ENCODE measurements around the gene TBC1D22A.

Gene TBC1D22A

GRCh38 chr22:46861468-46862367 lies 99.3 kb downstream of the TBC1D22A start:
- DNase-seq (ENCODE audit: low spot score) = no peak

GRCh38 chr22:46862418-46863324 lies 100.2 kb downstream of the TBC1D22A start:
- no peak for DNase-seq (ENCODE audit: low spot score)

DNA sequence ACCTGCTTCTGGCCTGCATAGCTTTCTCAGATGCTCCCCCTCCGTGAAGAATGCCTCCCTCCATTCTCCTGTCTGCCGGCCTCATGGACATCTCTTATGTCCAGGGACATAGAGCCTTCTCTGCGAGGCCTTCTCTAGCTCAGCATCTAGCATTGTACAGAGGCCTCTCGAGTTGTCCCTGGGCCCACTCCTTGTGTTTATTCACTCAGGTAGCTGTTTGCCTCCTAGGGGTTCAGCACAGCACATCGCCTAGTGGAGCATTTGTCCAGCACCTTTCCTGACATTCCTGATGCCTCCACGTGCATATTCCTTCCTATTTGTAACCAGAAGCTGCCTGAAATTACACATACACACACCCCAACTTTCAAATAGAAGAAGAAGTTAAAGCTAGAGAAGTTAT lies 101.3 kb downstream of the TBC1D22A start:
- no peak for DNase-seq (ENCODE audit: low spot score)

DNA sequence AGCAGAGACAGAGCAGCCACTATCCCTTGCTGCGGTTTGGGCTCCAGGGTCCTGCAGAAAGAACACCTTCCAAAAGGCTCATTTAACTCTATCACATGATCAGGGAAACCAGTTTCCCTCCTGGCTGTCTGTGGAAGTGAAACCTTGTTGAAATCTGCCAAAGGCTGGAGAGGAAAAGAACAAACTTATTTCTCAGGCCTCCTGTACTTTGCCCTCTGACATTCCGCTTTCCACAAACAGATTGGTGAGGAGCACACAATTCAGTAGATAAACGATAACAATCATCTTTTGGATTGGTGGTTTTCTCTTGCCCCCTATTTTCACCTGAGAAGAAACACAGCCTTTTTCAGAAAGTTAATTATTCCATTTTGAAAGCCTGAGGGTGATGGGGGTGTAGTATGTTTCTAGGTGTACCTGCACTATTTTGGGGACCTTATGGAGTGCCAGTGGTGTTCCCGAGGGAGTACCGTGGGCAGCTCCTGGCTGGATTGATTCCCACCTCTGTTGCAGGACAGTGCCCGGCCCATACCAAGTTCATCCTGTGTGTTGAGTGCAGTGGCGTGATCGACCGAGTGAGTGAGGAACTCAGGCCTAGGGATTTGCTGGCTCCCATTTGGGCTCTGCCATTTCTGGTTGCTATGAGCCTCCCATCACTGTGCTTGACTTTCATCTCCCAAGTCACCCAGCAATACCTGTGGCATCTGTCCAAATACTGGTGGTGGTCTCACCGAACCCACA lies 102.0 kb downstream of the TBC1D22A start:
- no peak for DNase-seq (ENCODE audit: low spot score)

GRCh38 chr22:46865052-46865434 lies 102.6 kb downstream of the TBC1D22A start:
- DNase-seq (ENCODE audit: low spot score) = no peak

GRCh38 chr22:46865642-46866041 lies 103.2 kb downstream of the TBC1D22A start:
- DNase-seq (ENCODE audit: low spot score) = no peak

GRCh38 chr22:46866591-46866990 lies 104.1 kb downstream of the TBC1D22A start:
- DNase-seq (ENCODE audit: low spot score) = peak; percentile 78

DNA sequence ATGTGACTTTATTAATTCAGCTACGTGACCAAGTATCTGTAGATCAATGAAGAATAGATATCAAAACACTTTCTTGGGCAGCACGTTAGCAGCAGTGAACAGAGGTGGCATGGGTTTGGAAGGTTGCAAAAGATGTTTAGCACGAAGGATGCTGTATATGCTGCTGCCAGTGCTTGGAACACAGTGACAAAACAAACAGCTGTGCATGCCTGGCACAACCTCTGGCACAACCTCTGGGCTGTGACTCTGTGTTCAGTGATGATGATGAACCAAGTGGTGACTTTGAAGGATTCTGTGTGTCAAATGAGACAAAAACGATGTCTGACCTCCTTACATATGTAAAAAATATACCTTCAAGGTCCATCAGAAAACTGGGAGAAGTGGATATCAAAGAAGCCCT lies 104.7 kb downstream of the TBC1D22A start:
- no peak for DNase-seq (ENCODE audit: low spot score)

DNA sequence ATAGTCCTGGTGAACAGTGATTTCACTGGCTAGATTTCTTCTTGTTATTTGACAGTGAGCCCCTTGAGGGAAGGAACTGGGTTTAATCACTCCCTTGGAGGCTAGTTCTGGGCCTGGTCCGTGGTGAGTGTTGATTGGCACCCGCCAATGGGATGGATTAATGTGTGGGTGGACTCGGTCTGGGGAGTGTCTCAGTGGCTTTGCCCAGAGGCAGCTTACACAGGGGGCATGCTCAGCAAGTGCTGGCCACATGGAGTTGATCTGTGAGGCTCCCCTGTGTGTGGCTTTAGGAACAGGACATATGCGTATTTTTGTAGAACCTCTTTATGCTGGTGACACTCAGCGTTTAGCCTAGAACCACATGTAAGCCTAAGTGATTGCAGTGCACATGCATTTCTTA lies 106.9 kb downstream of the TBC1D22A start:
- no peak for DNase-seq (ENCODE audit: low spot score)

GRCh38 chr22:46869831-46870441 lies 107.5 kb downstream of the TBC1D22A start:
- no peak for DNase-seq (ENCODE audit: low spot score)

DNA sequence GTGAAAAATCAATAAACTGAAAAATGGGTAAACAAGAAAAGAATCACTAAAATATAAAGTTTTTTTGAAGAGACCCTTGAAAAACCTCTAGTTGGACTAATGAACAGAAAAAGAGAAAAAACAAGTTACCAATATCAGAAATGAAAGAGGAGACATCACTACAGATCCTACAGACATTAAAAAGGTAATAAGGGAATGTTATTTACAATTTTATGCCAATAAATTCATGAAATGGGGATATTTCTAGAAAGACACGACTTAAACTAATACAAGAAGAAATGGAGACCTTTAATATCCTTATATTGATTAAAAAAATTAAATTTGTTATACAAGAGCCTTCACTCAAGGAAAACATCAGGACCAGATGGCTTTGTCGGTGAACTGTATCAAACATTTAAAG lies 109.4 kb downstream of the TBC1D22A start:
- DNase-seq (ENCODE audit: low spot score) = no peak

GRCh38 chr22:46875089-46875488 lies 112.6 kb downstream of the TBC1D22A start:
- DNase-seq (ENCODE audit: low spot score) = no peak

DNA sequence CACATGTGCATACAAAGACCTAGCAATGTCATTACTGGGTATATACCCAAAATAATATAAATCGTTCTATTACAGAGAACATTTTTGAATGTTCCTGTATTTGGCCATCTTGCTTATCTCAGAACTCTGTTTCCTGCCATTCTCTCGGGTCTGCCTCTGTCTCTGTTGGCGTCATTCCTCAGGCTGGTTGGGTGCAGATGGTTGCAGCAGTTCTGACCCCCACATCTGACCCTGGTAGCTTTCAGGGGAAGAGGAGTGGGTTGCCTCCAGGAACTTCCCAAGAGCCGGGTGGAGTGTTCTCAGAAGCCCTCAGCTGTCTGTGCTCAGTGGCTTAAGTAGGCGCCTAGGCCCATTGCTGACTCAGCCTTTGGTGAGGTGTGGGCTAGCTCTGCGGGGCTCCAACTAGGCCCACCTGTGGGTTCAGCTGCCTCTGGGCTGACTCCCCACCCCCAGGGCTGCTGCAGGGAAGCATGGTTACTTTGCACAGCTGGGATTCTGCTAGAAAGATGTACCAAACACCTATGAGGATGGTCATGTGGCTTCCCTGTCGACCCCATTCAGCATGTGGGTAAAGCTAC lies 114.0 kb downstream of the TBC1D22A start:
- DNase-seq (ENCODE audit: low spot score) = no peak

DNA sequence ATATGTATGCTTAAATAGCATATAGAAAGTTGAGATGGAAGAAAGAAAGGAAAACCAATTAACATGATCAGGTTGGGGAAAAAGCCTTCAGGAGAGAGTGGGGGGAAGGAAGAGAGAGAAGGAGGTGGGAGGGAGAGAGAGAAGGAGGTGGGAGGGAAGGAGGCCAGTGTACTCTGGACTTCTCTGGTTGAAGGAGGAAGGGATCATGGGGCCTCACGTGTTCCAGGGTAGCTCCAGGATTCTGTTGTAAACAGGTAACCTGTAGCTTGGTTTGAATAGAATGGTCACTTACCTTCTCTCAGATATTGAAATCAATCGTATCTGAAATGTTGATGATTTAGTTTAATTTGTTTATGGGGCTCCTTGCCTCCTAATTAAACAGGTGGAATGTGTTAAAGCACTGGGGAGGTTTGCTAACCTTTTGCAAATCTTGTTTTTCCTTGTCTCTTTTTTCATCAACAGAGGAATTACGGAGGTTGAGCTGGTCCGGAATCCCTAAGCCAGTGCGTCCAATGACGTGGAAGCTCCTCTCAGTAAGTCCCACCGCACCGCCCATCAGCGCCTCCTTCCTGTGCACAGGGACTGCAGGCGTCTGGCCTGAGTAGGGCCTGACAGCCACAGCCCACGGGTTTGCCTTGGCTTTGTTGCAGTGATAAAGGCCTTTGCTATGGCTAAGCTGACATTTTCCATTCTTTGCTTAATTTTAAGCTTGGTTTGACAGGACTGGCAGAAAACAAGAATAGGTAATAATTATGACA lies 115.9 kb downstream of the TBC1D22A start:
- peak; percentile 9 for DNase-seq (ENCODE audit: low spot score)

DNA sequence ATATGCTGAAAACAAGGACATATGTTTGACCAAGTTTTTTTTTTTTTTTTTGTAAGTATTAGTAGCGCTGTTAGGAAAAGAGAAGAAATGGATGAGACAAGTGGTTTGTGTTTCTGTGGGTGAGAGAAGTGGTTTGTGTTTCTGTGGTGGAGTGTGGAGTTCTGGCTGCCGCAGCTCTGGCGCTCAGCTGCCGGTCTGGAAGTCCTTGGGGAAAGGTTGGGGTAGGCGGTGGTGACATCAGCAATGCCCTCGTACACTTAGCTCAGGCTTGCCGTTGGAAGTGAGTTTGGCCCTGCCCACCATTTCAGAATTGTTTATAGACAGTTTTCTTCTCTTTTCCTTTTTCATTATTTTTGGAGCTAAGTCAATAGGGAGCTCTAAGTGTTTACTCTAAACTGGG lies 116.6 kb downstream of the TBC1D22A start:
- DNase-seq (ENCODE audit: low spot score) = no peak

DNA sequence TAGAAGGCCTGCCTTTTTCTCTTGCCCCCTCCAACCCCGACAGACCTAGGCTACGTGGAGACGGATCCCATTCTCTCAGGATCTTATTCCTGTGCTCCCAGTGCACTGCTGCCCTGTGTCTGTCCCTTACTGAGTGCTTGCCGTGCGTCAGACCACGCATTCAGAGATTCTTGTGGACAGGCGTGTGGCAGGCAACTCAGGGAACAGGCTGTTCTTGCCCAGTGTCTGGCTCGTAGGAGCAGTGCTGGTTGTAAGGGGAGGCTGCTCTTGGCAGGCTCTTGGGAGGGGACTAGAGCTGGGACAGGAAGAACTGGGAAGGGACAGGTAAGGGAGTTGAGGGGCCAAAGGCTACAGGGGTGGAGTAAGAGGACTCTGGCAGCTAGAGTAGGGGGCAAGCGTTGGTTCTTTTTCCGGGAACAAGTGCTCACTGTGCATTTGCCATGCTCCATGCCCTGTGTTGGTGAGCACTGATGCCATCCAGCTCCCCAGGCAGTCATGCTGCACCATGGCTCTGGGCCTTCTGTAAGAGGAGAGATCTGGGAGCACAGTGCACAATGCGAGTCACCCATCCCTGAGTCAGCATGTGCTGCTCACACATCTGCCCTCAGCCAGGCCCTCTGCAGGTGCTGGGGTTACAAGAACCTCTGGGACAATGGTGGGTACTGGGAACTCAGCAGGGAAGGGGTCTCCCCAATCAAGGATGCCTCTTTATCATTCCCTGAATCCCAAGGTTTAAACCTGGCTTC lies 119.1 kb downstream of the TBC1D22A start:
- DNase-seq (ENCODE audit: low spot score) = peak; percentile 62

GRCh38 chr22:46883092-46883910 lies 120.9 kb downstream of the TBC1D22A start:
- no peak for DNase-seq (ENCODE audit: low spot score)

DNA sequence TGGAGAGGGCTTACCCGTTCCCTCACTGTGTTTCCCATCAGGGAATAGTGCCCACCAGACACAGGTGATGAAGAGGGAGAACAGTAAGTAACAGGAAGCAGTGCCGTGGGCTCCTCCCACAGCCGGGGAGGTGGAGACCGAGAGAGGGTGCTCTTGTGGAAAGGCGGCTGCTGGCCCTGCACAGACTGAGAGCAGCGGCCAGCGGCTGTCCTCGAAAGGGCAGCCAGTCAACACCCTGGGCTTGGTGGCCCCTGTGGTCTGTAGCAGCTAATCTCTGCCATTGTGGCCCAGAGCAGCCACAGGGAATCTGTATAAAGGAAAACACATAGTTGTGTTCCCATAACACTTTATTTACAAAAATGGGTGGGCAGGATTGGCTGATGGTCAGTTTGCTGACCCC lies 121.9 kb downstream of the TBC1D22A start:
- DNase-seq (ENCODE audit: low spot score) = no peak

DNA sequence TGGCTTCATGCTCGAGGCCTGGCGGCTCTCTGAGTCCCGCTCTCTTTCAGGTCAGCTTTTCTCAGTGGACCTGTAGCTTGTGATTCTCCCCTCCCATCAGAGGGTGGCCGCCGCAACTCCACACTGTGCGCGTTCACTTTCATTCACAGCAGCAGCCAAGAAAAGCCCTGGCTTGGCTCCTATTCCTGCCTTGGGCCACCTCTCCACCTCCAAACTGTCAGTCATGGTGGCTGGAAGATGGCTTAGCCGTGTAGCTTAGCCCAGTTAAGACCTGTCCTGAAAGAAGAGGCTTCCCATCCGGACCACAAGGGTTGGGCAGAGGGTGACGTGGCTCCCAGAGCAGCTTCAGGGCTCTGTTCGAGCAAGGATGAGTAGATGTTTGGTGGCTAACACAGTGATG lies 125.5 kb downstream of the TBC1D22A start:
- no peak for DNase-seq (ENCODE audit: low spot score)
